GM19455 (cell line): ENCODE data around the gene ADRA1B.
A peak's percentile ranks its signal among the peaks of the same experiment; 100 is the strongest.
"Not testable (repeated sequence)": the region's sequence is repeated elsewhere in the genome, so short reads cannot be mapped to it uniquely, and the experiment has no call there.

ENCODE experiments used
- ATAC-seq: cut with Tn5 transposase; IDR thresholded peaks from one replicate; pipeline ENCODE4 v1.9.1; 2021; ENCODE audit not compliant: unreplicated experiment

ADRA1B gene

GRCh38 chr5:160009591-160009989, 93.3 kb downstream of the ADRA1B start:
- peak; percentile 12 for ATAC-seq

DNA sequence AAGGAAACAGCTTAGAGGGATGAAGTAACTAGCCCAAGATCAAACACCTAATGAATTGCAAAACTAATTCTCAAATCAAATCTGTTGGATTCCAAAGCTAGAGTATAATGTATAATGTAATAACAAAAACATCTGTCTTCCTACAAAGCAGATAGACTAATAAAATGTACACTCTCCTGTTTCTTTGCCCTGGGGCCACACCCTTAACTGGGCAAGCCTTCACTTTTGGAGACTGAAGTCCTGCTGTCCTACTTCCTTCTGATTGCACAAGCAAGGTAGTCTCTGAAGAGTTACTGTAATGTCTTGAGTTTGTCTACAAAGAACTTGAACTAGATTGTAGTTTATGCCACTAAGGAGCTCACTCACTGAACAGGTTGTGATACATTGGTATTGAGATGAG, 95.2 kb downstream of the ADRA1B start:
- ATAC-seq = no peak

GRCh38 chr5:160014197-160014596, 97.9 kb downstream of the ADRA1B start:
- not testable (repeated sequence) for ATAC-seq

DNA sequence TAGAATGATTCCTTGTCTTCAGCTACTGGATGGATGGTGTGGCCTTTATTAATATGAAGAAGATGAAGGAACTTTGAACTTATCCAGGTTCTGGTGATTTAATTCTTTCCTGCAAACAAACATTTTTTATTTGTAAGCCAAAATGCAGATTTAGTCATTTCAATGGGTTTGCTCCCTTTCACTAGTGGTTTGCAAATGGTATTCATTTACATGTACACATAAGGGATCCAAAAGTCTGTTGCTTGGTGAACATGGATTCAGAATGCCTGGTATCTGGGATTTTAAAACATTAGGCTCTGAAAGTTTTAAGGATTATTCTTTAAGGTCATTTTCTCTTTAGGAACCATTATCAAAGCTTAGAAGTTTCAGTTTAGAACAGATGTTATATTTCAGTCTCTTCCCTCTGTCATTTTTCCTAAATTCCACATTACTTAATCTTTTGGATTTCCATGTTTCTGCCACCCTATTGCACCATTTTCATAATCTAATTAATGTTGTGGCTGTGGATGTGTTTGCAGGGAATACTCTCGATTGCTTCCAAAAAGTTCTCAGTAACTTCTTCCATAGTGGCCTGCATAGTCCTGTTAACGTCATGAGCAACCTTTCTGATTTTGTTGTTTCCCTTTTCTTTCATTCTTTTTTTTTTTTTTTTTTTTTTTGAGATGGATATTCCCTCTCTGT, 102.8 kb downstream of the ADRA1B start:
- no peak for ATAC-seq

DNA sequence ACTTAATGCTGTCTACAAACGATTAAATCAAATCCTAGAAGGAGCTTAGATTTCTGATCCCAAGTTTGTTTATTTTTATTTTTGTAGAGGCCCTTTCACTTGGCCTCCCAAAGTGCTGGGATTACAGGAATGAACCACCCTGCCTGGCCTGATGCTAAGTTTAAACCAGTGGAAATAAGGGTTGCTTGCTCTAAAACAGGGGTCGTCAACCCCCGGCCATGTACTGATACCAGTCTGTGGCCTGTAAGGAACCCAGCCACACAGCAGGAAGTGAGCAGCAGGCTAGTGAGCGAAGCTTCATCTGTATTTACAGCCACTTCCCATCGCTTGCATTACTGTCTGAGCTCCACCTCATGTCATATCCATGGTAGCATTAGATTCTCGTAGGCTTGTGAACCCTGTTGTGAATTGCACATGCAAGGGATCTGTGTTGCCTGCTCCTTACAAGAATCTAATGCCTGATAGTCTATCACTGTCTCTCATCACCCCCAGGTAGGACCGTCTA, 104.0 kb downstream of the ADRA1B start:
- ATAC-seq = no peak

- ATAC-seq = no peak
These were observed 104.7 kb downstream of the ADRA1B start for GRCh38 chr5:160020964-160021363.

DNA sequence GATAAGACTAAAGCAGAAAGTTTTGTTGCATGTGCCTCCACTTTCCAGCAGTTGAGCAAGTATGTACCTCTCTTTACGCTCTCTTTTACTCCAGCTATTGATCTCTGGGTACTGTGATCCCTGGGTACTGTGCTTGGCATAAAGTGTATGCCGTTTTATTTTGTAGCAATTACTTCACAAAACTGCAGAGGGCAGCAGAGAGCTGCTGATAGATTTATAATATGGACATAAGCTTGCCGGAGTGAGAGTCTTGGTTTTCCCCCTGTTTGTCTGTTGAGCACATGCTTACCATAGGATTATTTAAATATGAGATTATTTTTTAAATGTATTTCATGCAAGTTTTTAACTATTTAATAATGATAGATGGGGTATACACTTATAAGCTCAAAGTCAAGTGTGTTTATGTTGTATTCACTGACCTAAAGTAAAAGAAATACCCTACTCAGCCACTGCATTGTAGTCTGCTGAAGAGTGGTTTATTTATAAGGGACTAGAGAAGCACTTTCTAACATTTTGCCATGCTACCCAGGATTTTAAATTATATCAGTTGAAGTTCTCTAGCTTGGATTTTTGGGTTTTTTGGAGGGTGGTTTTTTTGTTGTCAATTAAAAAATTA, 105.7 kb downstream of the ADRA1B start:
- peak; percentile 96 for ATAC-seq
